Medulla oblongata (tissue), 1 donor: ENCODE measurements around the gene KIF26B.
"Not testable (repeated sequence)": the region's sequence is repeated elsewhere in the genome, so short reads cannot be mapped to it uniquely, and the experiment has no call there.

ENCODE experiments used
- DNase-seq: peaks from one replicate; pipeline ENCODE4 v3.0.0-alpha.2; 2015; ENCODE audit errors: extremely low spot score

KIF26B gene

DNA sequence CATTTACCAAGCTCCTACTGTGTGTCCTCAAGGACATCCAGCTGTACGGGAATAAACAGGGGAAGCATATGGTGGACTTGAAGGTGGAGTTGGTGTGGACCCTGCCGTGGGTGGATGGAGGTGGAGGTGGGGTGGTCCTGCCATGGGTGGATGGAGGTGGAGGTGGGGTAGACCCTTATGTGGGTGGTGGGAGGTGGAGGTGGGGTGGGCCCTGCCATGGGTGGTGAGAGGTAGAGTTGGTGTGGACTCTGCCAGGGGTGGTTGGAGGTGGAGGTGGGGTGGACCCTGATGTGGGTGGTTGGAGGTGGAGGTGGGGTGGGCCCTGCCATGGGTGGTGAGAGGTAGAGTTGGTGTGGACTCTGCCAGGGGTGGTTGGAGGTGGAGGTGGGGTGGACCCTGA lies 169.0 kb downstream of the KIF26B start:
- not testable (repeated sequence) for DNase-seq

GRCh38 chr1:245325922-245326795 lies 171.4 kb downstream of the KIF26B start:
- DNase-seq: peak; percentile 26

GRCh38 chr1:245327360-245327759 lies 172.6 kb downstream of the KIF26B start:
- no peak for DNase-seq

- no peak for DNase-seq
These were observed 173.1 kb downstream of the KIF26B start for GRCh38 chr1:245327842-245328241.

GRCh38 chr1:245330951-245331350 lies 176.2 kb downstream of the KIF26B start:
- DNase-seq: no peak

- no peak for DNase-seq
These were observed 177.3 kb downstream of the KIF26B start for GRCh38 chr1:245332085-245332484.

GRCh38 chr1:245332513-245332912 lies 177.7 kb downstream of the KIF26B start:
- DNase-seq: no peak

- no peak for DNase-seq
These were observed 179.4 kb downstream of the KIF26B start for GRCh38 chr1:245334235-245334634.

DNA sequence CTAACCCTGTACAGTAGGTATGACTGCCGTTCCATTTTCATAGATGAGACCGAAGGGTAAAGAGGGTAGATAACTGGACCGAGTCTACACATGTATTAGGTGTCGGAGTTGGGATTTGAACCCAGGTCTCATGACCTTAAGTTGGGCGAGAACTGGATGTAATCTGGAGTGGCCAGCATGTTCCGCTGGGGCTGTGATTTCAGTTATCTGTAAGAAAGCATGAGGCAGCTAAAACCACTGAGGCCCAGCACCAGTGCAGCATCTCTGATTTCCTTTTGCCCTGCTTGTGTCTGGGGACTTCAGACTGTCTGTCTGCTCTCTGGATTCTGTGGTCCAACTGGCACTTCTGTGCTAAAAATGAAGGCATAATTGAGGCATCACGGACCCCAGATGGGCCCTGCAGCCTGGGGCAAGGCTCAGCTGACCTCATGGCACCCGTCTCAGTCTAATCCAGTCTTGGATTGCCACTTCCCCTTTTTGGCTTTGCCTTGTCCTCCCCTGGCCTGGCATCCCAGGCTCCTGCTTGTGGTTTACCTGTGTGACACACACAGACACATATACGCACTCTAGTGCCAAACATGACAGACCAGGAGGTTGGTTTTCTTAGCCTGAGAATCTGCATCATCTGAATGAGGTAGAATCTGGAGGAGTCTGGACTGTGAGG lies 180.2 kb downstream of the KIF26B start:
- no peak for DNase-seq

GRCh38 chr1:245335684-245336083 lies 180.9 kb downstream of the KIF26B start:
- not testable (repeated sequence) for DNase-seq

- no peak for DNase-seq
These were observed 181.6 kb downstream of the KIF26B start for GRCh38 chr1:245336149-245336983.

GRCh38 chr1:245336984-245337355 lies 182.2 kb downstream of the KIF26B start:
- not testable (repeated sequence) for DNase-seq

DNA sequence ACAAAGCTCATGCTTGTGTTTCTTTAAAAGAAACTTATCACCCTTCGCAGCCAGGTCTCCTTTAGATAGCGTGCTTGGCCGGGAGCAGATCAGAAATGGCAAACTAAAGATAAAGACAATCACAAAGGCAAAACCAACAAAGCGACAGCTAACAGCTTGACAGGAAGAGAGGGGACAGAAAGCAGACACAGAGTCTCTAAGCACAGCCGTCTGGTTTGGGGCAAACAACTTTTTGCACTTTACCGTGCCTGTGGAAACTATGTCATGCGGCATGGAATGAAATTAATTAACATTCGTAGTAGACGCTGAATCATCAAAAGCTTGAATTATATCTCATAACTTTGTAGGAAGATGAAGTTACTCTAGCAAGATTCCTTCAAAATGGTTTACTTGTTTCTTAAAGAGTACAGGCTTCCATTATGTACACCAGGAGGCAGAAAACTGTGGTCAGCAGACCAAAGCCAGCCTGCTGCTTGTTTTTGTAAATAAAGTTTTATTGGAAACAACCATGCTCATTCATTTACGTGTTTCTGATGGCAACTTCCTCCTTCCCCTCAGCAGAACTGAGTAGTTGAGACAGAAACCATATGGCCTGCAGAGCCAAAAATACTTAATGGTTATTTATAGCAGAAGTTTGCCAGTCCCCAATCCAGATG lies 183.2 kb downstream of the KIF26B start:
- no peak for DNase-seq

DNA sequence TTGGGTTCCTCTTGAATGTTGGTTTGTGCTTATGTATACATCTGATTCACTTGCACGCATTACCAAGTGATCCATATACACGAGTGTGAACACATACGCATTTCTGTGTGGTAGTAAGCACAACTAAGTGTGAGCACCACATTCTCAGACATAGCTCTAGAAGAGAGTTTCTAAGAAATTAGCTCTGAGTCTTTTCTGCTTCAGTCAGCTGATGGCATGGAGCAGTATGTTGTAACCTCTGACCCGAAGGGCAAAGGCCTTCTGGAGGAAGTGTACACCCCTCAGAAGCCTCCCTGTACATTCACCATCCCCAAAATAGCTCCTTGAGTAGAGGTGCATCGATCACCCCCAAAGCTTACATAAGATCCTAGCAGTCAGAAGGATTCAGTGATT lies 183.7 kb downstream of the KIF26B start:
- DNase-seq: no peak

DNA sequence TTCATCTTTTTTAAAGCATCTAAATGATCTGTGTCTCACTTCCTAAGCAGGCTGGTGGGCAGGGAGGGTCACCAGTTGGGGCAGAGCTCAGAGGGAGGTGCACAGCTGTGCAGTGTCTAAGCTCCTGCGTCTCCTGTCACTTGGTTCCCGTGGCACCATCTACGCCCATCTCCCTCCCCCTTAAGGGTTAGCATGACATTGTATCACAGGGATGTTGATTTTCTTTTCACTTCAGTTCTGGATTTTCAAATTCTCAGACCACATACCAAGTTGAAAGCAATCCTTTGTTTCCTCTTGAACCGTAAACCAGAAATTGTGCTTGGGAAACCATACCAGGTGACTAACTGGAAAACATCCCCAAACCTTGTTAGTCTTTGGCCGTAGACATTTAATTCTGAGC lies 187.0 kb downstream of the KIF26B start:
- no peak for DNase-seq

GRCh38 chr1:245345191-245345884 lies 190.6 kb downstream of the KIF26B start:
- no peak for DNase-seq

DNA sequence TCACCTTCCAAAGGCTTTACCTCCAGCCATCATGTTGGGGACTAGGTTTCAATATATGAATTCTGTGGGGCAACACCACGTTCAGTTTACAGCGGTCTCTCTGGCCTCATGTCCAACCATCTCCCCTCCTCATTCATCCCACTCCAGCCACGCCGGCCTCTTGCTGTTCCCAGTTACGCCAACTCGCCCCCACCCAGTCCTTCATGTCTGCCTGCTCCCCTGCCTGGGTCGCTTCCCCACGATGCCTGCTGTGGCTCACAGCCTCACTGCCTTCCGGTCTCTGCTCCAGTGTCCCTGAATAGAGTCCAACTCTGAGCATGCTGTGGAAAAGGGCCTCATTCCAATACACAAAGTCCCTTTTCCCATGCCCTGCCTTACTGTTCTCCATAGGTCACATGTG lies 193.8 kb downstream of the KIF26B start:
- no peak for DNase-seq

- DNase-seq: no peak
These were observed 198.6 kb downstream of the KIF26B start for GRCh38 chr1:245353411-245353810.

GRCh38 chr1:245353915-245354775 lies 199.4 kb downstream of the KIF26B start:
- DNase-seq: no peak
